Gastrocnemius medialis (tissue), 4 donors: ENCODE data around the gene USH2A.

Source experiments
- POLR2A ChIP-seq, 2 donors: fragments of 450-650 bp; IDR thresholded peaks; one replicate each; pipeline ENCODE4 v1.6.1; 2017; ENCODE audit warnings: antibody characterized with exemption in 2 of 2, mild to moderate bottlenecking in 2 of 2, moderate library complexity in 2 of 2
- TF ChIP-seq, protein P1 (sequence below), 5 experiments: fragments of 450-650 bp in 3 of 5; fragments of 200-600 bp in 2 of 5; sonication (generic) in 2 of 5; IDR thresholded peaks in 4 of 5; conservative IDR thresholded peaks in 1 of 5; 1 replicate in 4 of 5; 2 replicates in 1 of 5; pipeline ENCODE4 v1.5.1; 2016 to 2019; ENCODE audit warnings: antibody characterized with exemption in 5 of 5, mild to moderate bottlenecking in 3 of 5, moderate library complexity in 3 of 5

DNA sequence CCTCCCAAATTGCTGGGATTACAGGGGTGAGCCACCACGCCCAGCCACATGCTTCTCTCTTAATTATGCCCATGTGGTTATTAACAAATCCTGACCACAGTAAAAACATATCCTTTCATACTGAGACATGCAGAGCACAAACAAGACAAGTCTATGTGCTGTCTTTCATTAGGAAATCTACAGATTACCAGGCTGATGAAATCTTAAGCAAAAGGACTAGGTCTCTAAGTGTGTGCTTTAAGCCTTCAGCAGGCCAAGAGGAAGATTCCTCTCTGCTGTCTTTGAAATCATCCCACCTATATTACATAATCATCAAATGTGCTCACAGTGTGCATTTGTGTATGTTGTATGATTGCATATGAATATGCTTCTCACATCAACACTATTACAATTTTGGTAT lies 436.8 kb downstream of the USH2A start:
- no peak for TF ChIP-seq POLR2A (IDR thresholded peaks at IDR 0.05)
- TF ChIP-seq, protein P1, sequence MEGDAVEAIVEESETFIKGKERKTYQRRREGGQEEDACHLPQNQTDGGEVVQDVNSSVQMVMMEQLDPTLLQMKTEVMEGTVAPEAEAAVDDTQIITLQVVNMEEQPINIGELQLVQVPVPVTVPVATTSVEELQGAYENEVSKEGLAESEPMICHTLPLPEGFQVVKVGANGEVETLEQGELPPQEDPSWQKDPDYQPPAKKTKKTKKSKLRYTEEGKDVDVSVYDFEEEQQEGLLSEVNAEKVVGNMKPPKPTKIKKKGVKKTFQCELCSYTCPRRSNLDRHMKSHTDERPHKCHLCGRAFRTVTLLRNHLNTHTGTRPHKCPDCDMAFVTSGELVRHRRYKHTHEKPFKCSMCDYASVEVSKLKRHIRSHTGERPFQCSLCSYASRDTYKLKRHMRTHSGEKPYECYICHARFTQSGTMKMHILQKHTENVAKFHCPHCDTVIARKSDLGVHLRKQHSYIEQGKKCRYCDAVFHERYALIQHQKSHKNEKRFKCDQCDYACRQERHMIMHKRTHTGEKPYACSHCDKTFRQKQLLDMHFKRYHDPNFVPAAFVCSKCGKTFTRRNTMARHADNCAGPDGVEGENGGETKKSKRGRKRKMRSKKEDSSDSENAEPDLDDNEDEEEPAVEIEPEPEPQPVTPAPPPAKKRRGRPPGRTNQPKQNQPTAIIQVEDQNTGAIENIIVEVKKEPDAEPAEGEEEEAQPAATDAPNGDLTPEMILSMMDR (IDR thresholded peaks at IDR 0.05 in 4 of 5, conservative IDR thresholded peaks at IDR 0.05 in 1 of 5), result no peak
